ENCODE data around the gene FGF6.
"Not testable (repeated sequence)": the region's sequence is repeated elsewhere in the genome, so short reads cannot be mapped to it uniquely, and the experiment has no call there.

FGF6 gene

GRCh38 chr12:4471256-4471655 is 25.6 kb upstream of the FGF6 start:
- no peaks in the 10 kb centered on the region for H3K9me3 ChIP-seq (ENCODE audit: severe bottlenecking)
- H3K27me3 ChIP-seq (ENCODE audit: insufficient read depth, low read depth, severe bottlenecking), result no peaks in the 10 kb centered on the region
- H3K27ac ChIP-seq, result no peak overlapping the region
- H3K4me3 ChIP-seq (ENCODE audit: low read depth, low read length), result no peak overlapping the region
- H3K36me3 ChIP-seq, result no peaks in the 10 kb centered on the region
- no peak for TF ChIP-seq CTCF (IDR thresholded peaks at IDR 0.05; ENCODE audit: low read depth, low read length)
- DNase-seq, result no peak

- Histone ChIP-seq H3K9me3 (ENCODE audit: severe bottlenecking) (no peaks in the 10 kb centered on the region), H3K4me3 (ENCODE audit: low read depth, low read length) (no peak overlapping the region), H3K36me3 (no peaks in the 10 kb centered on the region), H3K27me3 (ENCODE audit: insufficient read depth, low read depth, severe bottlenecking) (no peaks in the 10 kb centered on the region), H3K27ac (no peak overlapping the region)
- TF ChIP-seq CTCF (IDR thresholded peaks at IDR 0.05; ENCODE audit: low read depth, low read length), result no peak
- no peak for DNase-seq
These were observed 23.4 kb upstream of the FGF6 start for GRCh38 chr12:4468994-4469393.

GRCh38 chr12:4460761-4461160 is 15.1 kb upstream of the FGF6 start:
- no peaks in the 10 kb centered on the region for H3K9me3 ChIP-seq (ENCODE audit: severe bottlenecking)
- TF ChIP-seq CTCF (IDR thresholded peaks at IDR 0.05; ENCODE audit: low read depth, low read length), result no peak
- H3K27me3 ChIP-seq (ENCODE audit: insufficient read depth, low read depth, severe bottlenecking), result no peaks in the 10 kb centered on the region
- no peak for DNase-seq
- H3K36me3 ChIP-seq, result no peaks in the 10 kb centered on the region
- no peak overlapping the region for H3K4me3 ChIP-seq (ENCODE audit: low read depth, low read length)
- H3K27ac ChIP-seq, result no peak overlapping the region

- not testable (repeated sequence) for DNase-seq; H3K9me3 ChIP-seq (ENCODE audit: severe bottlenecking); H3K27me3 ChIP-seq (ENCODE audit: insufficient read depth, low read depth, severe bottlenecking); H3K36me3 ChIP-seq; H3K4me3 ChIP-seq (ENCODE audit: low read depth, low read length); H3K27ac ChIP-seq
These were observed 10.2 kb upstream of the FGF6 start for GRCh38 chr12:4455849-4456248.

GRCh38 chr12:4454315-4454860 is 8.8 kb upstream of the FGF6 start:
- no peak for DNase-seq
- Histone ChIP-seq H3K27ac (no peak overlapping the region), H3K9me3 (ENCODE audit: severe bottlenecking) (no peaks in the 10 kb centered on the region), H3K27me3 (ENCODE audit: insufficient read depth, low read depth, severe bottlenecking) (no peaks in the 10 kb centered on the region), H3K4me3 (ENCODE audit: low read depth, low read length) (no peak overlapping the region), H3K36me3 (no peaks in the 10 kb centered on the region)
- TF ChIP-seq CTCF (IDR thresholded peaks at IDR 0.05; ENCODE audit: low read depth, low read length), result no peak

- no peak overlapping the region for H3K27ac ChIP-seq
- no peak for TF ChIP-seq CTCF (IDR thresholded peaks at IDR 0.05; ENCODE audit: low read depth, low read length)
- no peak for DNase-seq
- no peaks in the 10 kb centered on the region for H3K36me3 ChIP-seq
- H3K27me3 ChIP-seq (ENCODE audit: insufficient read depth, low read depth, severe bottlenecking), result no peaks in the 10 kb centered on the region
- H3K9me3 ChIP-seq (ENCODE audit: severe bottlenecking), result no peaks in the 10 kb centered on the region
- no peak overlapping the region for H3K4me3 ChIP-seq (ENCODE audit: low read depth, low read length)
These were observed 6.1 kb upstream of the FGF6 start for GRCh38 chr12:4451694-4452093.
